ENCODE data around the gene POLA2.
A peak's percentile ranks its signal among the peaks of the same experiment; 100 is the strongest.

Gene POLA2

GRCh38 chr11:65275906-65276305 is 14.1 kb downstream of the POLA2 start:
- Mint-ChIP-seq H3K27ac (peak overlapping the region; percentile 79 to 87 (median 86)), H3K27me3 (ENCODE audit: low read depth) (no peaks in the 10 kb centered on the region), H3K36me3 (ENCODE audit: low read depth) (peaks cover 22% of the 10 kb centered on the region), H3K4me3 (peak overlapping the region in 1 of 3 experiments; percentile 32), H3K9me3 (no peaks in the 10 kb centered on the region), H3K4me1 (peaks cover 36% of the 10 kb centered on the region)
- TF ChIP-seq CTCF (IDR thresholded peaks at IDR 0.05; ENCODE audit: unreplicated experiment in 3 of 3), result no peak

DNA sequence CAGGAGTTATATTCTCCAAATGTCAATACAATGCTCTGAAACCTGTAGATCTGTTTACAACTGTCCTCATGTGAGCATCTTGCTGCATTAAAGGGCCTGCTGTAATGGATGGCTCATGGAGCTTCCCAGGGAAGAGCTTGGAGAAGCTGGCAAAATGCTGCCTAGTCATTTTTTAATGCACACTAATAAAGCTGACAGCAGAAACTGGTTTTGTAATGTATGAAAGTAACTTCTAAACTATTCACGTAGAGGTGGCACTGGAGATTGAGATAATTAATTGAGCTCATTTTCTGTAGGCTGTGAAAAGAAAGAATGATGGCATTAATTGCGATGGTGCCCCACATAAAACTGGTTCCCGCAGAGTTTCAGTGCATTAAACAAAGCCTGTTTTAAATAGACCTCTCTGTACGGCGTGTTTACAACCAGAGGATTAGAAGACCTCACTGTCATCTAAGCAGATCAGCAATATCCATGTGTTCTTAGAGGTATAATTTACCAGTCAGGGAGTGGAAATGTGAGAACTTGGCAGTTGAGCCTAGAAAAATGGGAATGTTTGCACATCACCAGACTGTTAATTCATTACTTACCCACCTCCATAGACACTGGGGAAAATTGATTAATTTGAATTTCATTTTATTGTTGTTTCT is 16.0 kb downstream of the POLA2 start:
- Mint-ChIP-seq H3K4me3 (no peak overlapping the region), H3K4me1 (peaks cover 36% of the 10 kb centered on the region)

DNA sequence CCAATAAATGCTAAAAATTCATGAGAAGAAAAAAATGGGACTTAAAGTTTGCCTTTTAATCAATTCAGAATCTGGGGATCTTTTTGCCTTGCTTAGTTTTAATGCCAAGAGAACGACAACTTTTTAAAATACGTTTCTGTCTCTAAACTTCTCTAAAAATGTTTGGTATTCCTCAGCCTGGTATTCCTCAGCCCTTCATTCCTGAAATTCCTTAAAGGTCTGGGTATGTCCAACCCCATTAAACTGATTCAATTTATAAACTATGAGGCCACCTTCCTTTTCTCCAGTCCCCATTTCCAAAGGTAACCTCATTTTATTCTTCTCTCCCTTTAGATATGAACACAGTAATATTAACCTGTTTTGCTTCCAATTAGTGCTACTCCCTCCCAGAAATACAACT is 16.6 kb downstream of the POLA2 start:
- no peaks in the 10 kb centered on the region for H3K27me3 Mint-ChIP-seq (ENCODE audit: low read depth)
- peaks cover 36% of the 10 kb centered on the region for H3K4me1 Mint-ChIP-seq
- H3K36me3 Mint-ChIP-seq (ENCODE audit: low read depth), result peaks cover 29% of the 10 kb centered on the region
- TF ChIP-seq CTCF (IDR thresholded peaks at IDR 0.05; ENCODE audit: unreplicated experiment in 3 of 3), result no peak
- no peak overlapping the region for H3K4me3 Mint-ChIP-seq
- no peaks in the 10 kb centered on the region for H3K9me3 Mint-ChIP-seq
- H3K27ac Mint-ChIP-seq, result peak overlapping the region; percentile 33 to 86 (median 42)

More for the DNA sequence above, 16.0 kb downstream of the POLA2 start:
- H3K27ac Mint-ChIP-seq, result peak overlapping the region; percentile 33 to 86 (median 42)
- no peaks in the 10 kb centered on the region for H3K9me3 Mint-ChIP-seq
- H3K27me3 Mint-ChIP-seq (ENCODE audit: low read depth), result no peaks in the 10 kb centered on the region
- no peak for TF ChIP-seq CTCF (IDR thresholded peaks at IDR 0.05; ENCODE audit: unreplicated experiment in 3 of 3)
- peaks cover 29% of the 10 kb centered on the region for H3K36me3 Mint-ChIP-seq (ENCODE audit: low read depth)

DNA sequence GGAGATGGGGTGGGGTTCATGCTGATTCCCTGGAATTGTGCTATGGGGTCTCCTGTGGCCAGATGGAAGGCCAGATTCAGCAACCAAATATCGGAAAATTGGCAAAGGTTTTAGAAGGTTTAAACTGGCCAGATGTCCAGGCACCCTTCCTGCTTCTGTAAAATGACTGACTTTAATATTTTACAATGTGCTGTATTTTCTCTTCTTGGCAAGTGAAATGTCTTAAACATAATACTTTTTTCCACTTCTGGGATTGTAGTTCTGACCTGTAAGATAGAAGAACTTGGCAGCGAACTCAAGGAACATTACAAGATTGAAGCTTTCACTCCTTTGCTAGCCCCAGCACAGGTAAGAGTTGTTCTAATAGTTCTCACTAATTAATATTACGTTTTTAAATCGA is 17.5 kb downstream of the POLA2 start:
- H3K36me3 Mint-ChIP-seq (ENCODE audit: low read depth), result peaks cover 29% of the 10 kb centered on the region

GRCh38 chr11:65279741-65280440 is 18.1 kb downstream of the POLA2 start:
- Mint-ChIP-seq H3K9me3 (no peaks in the 10 kb centered on the region), H3K36me3 (ENCODE audit: low read depth) (peaks cover 29% of the 10 kb centered on the region), H3K27ac (peak overlapping the region; percentile 42 to 58 (median 51)), H3K27me3 (ENCODE audit: low read depth) (no peaks in the 10 kb centered on the region), H3K4me1 (peaks cover 36% of the 10 kb centered on the region), H3K4me3 (no peak overlapping the region)
- no peak for TF ChIP-seq CTCF (IDR thresholded peaks at IDR 0.05; ENCODE audit: unreplicated experiment in 3 of 3)

More for the DNA sequence above, 17.5 kb downstream of the POLA2 start:
- Mint-ChIP-seq H3K27ac (peak overlapping the region; percentile 42 to 58 (median 51)), H3K9me3 (no peaks in the 10 kb centered on the region), H3K27me3 (ENCODE audit: low read depth) (no peaks in the 10 kb centered on the region), H3K4me1 (peaks cover 36% of the 10 kb centered on the region), H3K4me3 (no peak overlapping the region)
- TF ChIP-seq CTCF (IDR thresholded peaks at IDR 0.05; ENCODE audit: unreplicated experiment in 3 of 3), result no peak

Data from nephron (organoid).